Right ventricle myocardium superior (tissue), 1 donor: ENCODE results near the gene AGPAT4. TPM values are rescaled to one million over a fixed set of nuclear protein-coding genes. Genes with fewer than 3 reads are reported as not detected.

Source experiments
- ATAC-seq: fragments of 200-7000 bp; cut with Tn5 transposase; one replicate; pipeline ENCODE4 v1.9.1; 2020; ENCODE audit warnings: mild to moderate bottlenecking; ENCODE audit not compliant: poor library complexity
- DNase-seq: peaks from one replicate; pipeline ENCODE4 v3.0.0-alpha.2; 2020
- intact Hi-C: fragments of 100-400 bp; cut with DNase I; formaldehyde crosslinking; loops from one replicate; pipeline ENCODE4 v1.11.2; 2022
- total RNA-seq: library from RNA; stranded (reverse); fragmentation: NEBNext Ultra II Directional; extraction: Animal tissue kit (Norgen Biotek cat#: 25700); gene quantifications from one replicate; pipeline ENCODE4 v1.2.1, GENCODE V29; 2021
- donor health status: DM: no; HTN: yes; CAD: no; lungs with severe emphysema.

AGPAT4 gene
- total RNA-seq, 1 donor from 2014 or later = 2.1 TPM

DNA sequence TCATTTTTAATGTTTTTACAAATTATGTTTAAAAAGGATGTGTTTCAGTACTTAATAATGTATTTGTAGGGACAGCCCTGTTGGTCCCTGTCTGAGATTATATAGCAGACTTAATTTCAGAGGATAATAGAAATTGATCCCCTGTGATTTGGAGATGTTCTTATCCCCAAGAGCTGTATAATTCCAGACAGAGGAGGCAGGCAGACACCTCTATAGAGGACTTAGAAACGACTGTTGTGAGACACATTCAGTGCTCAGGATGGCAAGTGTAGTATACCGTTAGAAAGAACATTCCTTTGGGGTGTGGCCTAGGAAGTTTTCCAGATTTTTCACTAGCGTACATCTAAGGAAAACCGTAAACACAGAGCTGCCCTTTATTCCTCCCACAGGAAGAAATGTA lies 164.5 kb downstream of the AGPAT4 start:
- no peak for ATAC-seq
- intact Hi-C loops = loop anchor here (10.0 kb wide), 1 partner anchor 265 kb away; no protein-coding TSS in a partner anchor

DNA sequence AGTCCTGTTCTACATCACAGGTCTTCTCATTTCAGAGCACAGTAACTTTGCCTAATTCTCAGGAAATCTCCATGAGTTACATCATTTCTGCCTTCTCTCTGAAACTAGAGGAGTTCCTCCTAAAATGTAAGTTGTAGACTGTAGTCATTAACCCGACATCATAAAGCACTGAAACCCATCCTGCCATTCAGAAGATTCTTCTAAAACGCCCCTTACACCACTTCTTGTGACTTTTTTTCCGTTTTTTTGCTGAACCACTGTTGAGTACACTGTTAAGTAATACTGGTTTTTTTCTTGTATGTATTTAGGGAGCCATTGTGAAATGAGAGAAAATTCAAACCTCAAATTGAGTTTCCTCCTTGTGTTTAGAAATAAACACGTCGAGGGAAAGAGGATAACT lies 164.9 kb downstream of the AGPAT4 start:
- DNase-seq = no peak
- ATAC-seq = no peak
- intact Hi-C loops = loop anchor here (10.0 kb wide), 1 partner anchor 266 kb away; no protein-coding TSS in a partner anchor

More for the DNA sequence above, 164.5 kb downstream of the AGPAT4 start:
- DNase-seq = no peak

DNA sequence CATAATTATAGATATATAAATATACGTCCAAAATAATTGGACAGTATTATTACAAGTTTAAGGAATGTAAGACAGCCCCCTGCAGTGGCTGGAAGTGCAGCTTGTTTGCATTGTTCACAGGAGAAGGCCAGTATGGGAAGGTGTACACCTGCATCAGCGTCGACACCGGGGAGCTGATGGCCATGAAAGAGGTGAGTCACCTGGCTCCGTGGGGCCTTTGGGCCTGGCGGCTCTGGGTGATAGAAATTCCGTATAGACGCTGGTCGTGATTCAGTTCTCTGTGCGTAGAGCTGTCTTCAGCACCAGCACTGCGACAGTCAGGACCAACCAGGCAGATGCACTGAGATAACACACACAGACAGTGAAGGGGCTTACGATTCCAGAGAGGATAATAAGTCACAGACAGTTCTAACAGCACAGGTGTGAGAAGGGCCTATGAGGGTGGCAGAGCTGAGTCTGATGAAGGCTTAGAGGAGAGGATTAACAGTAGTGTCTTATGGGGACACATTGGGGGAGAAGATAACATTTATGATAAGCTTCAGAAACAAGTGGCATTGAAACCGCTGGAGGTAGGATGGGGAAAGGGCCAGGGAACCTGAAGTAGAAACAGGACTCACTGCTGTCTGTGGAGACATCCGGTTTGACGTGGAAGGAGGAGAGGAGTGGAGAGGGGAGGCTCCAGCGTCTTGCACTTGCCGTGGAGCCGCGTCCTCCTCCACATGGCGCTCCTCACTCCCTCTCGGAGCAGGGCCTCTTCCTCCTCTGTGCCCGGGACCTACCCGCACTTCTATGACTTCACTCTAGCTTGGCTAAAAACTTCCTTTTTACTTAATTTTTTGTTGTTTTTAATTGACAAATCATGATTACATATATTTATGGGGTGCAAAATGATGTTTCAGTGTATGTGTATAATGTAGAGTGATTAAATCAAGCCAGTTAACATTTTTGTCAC lies 165.8 kb downstream of the AGPAT4 start:
- ATAC-seq = no peak
- intact Hi-C loops = loop anchor here (10.0 kb wide), 1 partner anchor 267 kb away; no protein-coding TSS in a partner anchor

GRCh38 chr6:161105408-161105807 lies 168.5 kb downstream of the AGPAT4 start:
- DNase-seq (no peak), ATAC-seq (no peak)
- intact Hi-C loops = loop anchor here (10.0 kb wide), 1 partner anchor 269 kb away; no protein-coding TSS in a partner anchor

More for the DNA sequence above, 165.8 kb downstream of the AGPAT4 start:
- DNase-seq = no peak

- intact Hi-C loops = loop anchor here (10.0 kb wide), 1 partner anchor 270 kb away; no protein-coding TSS in a partner anchor
- no peak for ATAC-seq
- no peak for DNase-seq
Observed at GRCh38 chr6:161104966-161105365, 168.9 kb downstream of the AGPAT4 start.

- intact Hi-C loops = loop anchor here (10.0 kb wide), 1 partner anchor 271 kb away; no protein-coding TSS in a partner anchor
- ATAC-seq (no peak), DNase-seq (no peak)
Observed at GRCh38 chr6:161103475-161103874, 170.4 kb downstream of the AGPAT4 start.

DNA sequence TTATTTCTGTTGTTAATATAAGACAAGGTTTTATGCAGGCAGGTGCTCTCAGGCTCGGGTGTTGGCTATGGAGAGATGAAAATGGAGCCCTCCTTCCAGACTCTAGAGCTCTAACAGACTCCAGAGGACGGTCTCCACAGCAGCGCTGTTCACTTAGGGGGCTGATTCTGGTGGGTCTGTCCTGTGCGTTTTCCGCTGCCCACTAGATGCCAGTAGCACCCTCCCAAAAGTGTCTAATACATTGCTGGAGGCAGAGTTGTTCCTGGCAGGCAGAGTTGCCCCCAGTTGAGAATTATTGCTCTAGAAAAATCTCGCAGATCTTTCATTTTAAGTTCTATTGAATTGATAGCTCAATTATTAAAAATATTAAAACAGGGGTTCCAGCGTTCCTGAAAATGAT lies 172.3 kb downstream of the AGPAT4 start:
- intact Hi-C loops = loop anchor here (10.0 kb wide), 1 partner anchor 273 kb away; no protein-coding TSS in a partner anchor
- ATAC-seq (no peak), DNase-seq (no peak)

DNA sequence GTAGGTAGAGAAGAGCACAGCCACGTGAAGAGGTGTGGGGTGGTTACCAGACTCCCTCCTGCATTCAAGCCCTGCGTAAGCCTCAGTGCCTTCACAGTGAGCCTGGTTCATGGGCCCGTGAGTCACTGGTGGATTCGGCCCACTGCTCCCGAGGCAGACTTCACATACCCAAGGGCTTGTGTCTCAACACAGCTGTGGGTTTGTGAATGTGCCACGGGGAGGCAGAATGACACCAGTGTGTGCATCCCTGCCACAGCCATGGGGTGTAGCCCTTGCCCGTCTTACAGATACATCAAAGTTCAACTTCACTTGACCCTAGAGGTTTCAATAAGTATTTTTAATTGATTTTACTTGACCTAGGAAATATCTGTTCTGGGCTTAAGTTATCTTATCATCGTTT lies 173.8 kb downstream of the AGPAT4 start:
- ATAC-seq (no peak), DNase-seq (no peak)
- intact Hi-C loops = loop anchor here (10.0 kb wide), 1 partner anchor 275 kb away; no protein-coding TSS in a partner anchor

DNA sequence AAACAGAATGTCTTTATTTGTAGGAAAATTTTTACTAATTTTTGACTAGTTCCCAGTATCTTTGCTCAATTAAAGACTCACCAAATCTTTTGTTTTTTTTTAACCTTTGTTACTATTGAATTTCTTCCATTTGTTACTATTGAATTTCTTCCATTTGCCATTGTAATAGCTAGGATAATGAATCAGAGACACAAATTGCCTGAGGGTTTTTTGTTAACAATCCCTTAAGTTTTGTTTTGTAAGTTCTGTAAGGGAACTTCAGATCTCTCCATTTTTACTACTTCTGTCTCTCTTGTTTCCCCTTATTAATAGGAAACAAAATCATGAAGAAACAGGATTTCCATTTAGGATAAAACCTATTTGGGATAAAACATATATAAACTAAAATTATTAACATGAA lies 177.9 kb downstream of the AGPAT4 start:
- intact Hi-C loops = no loop called here
- DNase-seq (no peak), ATAC-seq (no peak)

DNA sequence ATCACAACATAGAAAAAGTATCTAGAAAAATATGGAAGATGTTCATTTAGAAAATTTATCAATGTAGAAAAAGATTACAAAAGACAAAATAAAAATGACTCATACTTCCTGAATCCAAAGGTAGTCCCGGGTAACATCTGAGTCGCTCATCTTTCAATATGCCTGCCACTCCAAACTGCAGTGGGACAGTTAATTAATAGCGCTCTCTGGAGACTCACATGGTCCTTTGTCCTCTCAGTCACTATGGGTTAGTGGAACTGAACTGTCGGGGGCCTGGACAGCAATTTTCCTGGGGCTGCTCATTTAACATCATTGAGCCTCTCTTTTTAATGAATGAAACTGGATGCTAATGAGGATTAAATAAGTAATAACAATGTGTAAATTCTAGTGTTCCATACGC lies 178.9 kb downstream of the AGPAT4 start:
- ATAC-seq (no peak), DNase-seq (no peak)
- intact Hi-C loops = no loop called here

DNA sequence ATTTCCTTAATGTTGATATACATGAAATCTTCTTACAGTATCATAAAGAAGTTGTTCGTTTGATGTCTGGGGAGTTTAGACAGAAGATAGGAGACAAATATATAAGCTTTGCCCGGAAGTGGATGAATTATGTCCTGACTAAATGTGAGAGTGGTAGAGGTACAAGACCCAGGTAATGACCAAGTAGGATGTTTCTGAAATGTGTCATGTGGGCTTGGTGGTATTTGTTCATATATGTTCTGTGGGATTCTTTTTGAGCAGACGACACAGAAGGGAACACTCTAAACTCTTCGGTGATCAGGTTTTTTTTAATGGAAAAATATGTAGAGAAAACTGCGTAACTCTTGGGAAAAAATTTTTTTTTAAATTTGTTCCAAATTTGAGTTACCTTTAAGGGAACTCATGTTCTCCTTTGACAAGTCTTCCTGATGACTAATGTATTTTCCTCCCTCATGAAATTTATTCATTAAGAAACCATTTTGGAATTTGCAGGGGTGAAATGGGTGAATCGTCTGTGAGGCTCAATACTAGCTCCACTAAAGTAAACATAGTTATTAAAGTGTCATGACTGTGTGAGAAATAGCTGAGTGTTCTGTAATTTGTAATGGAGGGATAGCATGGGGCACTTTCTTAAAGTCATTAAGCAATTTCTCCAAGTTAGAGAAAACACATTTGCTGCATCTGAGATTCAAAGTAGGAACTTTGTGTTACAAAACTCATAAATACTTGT lies 181.7 kb downstream of the AGPAT4 start:
- no peak for ATAC-seq
- no peak for DNase-seq
- intact Hi-C loops = no loop called here

DNA sequence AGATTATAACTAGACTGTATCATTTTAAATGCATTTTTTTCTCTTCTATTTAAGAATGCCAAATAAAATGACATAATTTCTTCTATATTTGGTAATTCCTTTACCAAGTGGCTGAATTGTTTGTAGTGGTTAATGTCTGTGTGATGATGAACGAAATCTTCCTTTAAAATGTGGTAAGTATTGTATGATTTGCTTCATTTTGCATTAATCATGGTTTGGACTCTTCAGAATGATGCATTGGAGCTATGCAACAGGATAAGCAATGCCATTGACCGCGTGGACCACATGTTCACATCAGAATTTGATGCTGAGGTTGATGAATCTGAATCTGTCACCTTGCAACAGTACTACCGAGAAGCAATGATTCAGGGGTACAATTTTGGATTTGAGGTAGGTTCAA lies 182.7 kb downstream of the AGPAT4 start:
- intact Hi-C loops = no loop called here
- ATAC-seq (no peak), DNase-seq (no peak)

GRCh38 chr6:161088676-161089328 lies 185.1 kb downstream of the AGPAT4 start:
- ATAC-seq (no peak), DNase-seq (no peak)
- intact Hi-C loops = no loop called here

GRCh38 chr6:161085246-161085645 lies 188.6 kb downstream of the AGPAT4 start:
- DNase-seq (no peak), ATAC-seq (no peak)
- intact Hi-C loops = no loop called here

DNA sequence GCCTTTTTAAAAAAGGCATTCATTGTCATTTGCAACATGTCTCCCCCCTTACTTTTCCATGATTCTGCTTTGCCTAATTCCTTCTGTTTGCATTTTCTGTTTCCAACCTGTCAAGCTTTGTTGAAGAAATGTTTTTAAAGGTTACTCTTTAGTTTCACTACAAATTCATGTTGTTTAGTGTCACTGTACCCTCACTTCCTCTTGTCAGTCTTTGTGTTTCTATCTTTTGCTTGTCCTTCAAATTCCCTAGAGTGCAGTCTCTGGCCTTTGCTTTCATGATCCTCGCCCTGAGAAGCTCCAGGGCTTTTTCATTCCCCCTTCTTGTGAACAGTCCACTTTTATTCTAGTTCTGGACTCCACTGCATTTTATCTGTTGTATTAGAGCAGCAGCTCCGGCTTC lies 191.6 kb downstream of the AGPAT4 start:
- intact Hi-C loops = no loop called here
- ATAC-seq (peak; percentile 31), DNase-seq (no peak)

GRCh38 chr6:161080263-161080970 lies 193.4 kb downstream of the AGPAT4 start:
- intact Hi-C loops = no loop called here
- ATAC-seq = no peak

More at GRCh38 chr6:161080263-161080970, 193.4 kb downstream of the AGPAT4 start:
- DNase-seq = no peak
